ENCODE results near the gene NPTN.
"Not testable (repeated sequence)": the region's sequence is repeated elsewhere in the genome, so short reads cannot be mapped to it uniquely, and the experiment has no call there.

Gene NPTN

GRCh38 chr15:73633111-73633990 is at the start of gene NPTN:
Gene NPTN (minus strand): TSS chr15:73633389. CDS start chr15:73633215, 174 bp downstream.
- DNase-seq (ENCODE audit: low spot score): peak; percentile 99

- no peak for DNase-seq (ENCODE audit: low spot score)
Observed at GRCh38 chr15:73682600-73683090, 49.5 kb upstream of the NPTN start.

- no peak for DNase-seq (ENCODE audit: low spot score)
Observed at GRCh38 chr15:73681856-73682599, 48.8 kb upstream of the NPTN start.

GRCh38 chr15:73681063-73681462 is 47.9 kb upstream of the NPTN start:
- no peak for DNase-seq (ENCODE audit: low spot score)

- no peak for DNase-seq (ENCODE audit: low spot score)
Observed at GRCh38 chr15:73680549-73680948, 47.4 kb upstream of the NPTN start.

GRCh38 chr15:73679964-73680363 is 46.8 kb upstream of the NPTN start:
- DNase-seq (ENCODE audit: low spot score): no peak

GRCh38 chr15:73679180-73679579 is 46.0 kb upstream of the NPTN start:
- no peak for DNase-seq (ENCODE audit: low spot score)

- no peak for DNase-seq (ENCODE audit: low spot score)
Observed at GRCh38 chr15:73678498-73678897, 45.3 kb upstream of the NPTN start.

GRCh38 chr15:73677733-73678132 is 44.5 kb upstream of the NPTN start:
- no peak for DNase-seq (ENCODE audit: low spot score)

- peak; percentile 66 for DNase-seq (ENCODE audit: low spot score)
Observed at GRCh38 chr15:73677146-73677607, 44.0 kb upstream of the NPTN start.

- DNase-seq (ENCODE audit: low spot score): no peak
Observed at GRCh38 chr15:73674587-73674986, 41.4 kb upstream of the NPTN start.

GRCh38 chr15:73660455-73660854 is 27.3 kb upstream of the NPTN start:
- DNase-seq (ENCODE audit: low spot score): no peak

- DNase-seq (ENCODE audit: low spot score): no peak
Observed at GRCh38 chr15:73658645-73659044, 25.5 kb upstream of the NPTN start.

GRCh38 chr15:73655724-73656123 is 22.5 kb upstream of the NPTN start:
- DNase-seq (ENCODE audit: low spot score): no peak

- DNase-seq (ENCODE audit: low spot score): no peak
Observed at GRCh38 chr15:73654659-73655058, 21.5 kb upstream of the NPTN start.

GRCh38 chr15:73650416-73651126 is 17.4 kb upstream of the NPTN start:
- DNase-seq (ENCODE audit: low spot score): no peak

- no peak for DNase-seq (ENCODE audit: low spot score)
Observed at GRCh38 chr15:73648014-73648295, 14.8 kb upstream of the NPTN start.

- DNase-seq (ENCODE audit: low spot score): no peak
Observed at GRCh38 chr15:73647259-73648013, 14.2 kb upstream of the NPTN start.

- not testable (repeated sequence) for DNase-seq (ENCODE audit: low spot score)
Observed at GRCh38 chr15:73639464-73639863, 6.3 kb upstream of the NPTN start.

- no peak for DNase-seq (ENCODE audit: low spot score)
Observed at GRCh38 chr15:73637527-73637926, 4.3 kb upstream of the NPTN start.

GRCh38 chr15:73633991-73634495 is 854 bp upstream of the NPTN start:
- DNase-seq (ENCODE audit: low spot score): peak; percentile 5

GRCh38 chr15:73632670-73633058 is 525 bp downstream of the NPTN start:
- peak; percentile 17 for DNase-seq (ENCODE audit: low spot score)
